Neuronal stem cell (in vitro differentiated cells): Measurements from ENCODE around the gene UMAD1.

Experiments used
- DNase-seq: peaks from one replicate; pipeline ENCODE4 v3.0.0-alpha.2; 2013; ENCODE audit warnings: low spot score
- H2AFZ ChIP-seq: one replicate; pipeline ENCODE4 v1.6.1; 2013; ENCODE audit warnings: mild to moderate bottlenecking, low read length, inconsistent platforms
- H2AK5ac ChIP-seq: 2 replicates; pipeline ENCODE4 v1.6.1; 2013; ENCODE audit warnings: low read depth, mild to moderate bottlenecking, inconsistent platforms, low read length, moderate library complexity, mixed read lengths
- H2BK120ac ChIP-seq: 2 replicates; pipeline ENCODE4 v1.6.1; 2013; ENCODE audit warnings: low read depth, mild to moderate bottlenecking, inconsistent platforms, low read length, moderate library complexity, mixed read lengths
- H2BK12ac ChIP-seq: one replicate; pipeline ENCODE4 v1.6.1; 2013; ENCODE audit warnings: low read length, inconsistent platforms
- H2BK15ac ChIP-seq: 2 replicates; pipeline ENCODE4 v1.6.1; 2013; ENCODE audit warnings: mild to moderate bottlenecking, low read length, inconsistent platforms, mixed read lengths
- H2BK5ac ChIP-seq: one replicate; pipeline ENCODE4 v1.6.1; 2013; ENCODE audit warnings: inconsistent platforms, mild to moderate bottlenecking, low read length, moderate library complexity
- H3K14ac ChIP-seq: one replicate; pipeline ENCODE4 v1.6.1; 2013; ENCODE audit warnings: low read length, inconsistent platforms
- H3K18ac ChIP-seq: 2 replicates; pipeline ENCODE4 v1.6.1; 2013; ENCODE audit warnings: low read length, inconsistent platforms
- H3K23ac ChIP-seq: 2 replicates; pipeline ENCODE4 v1.6.1; 2013; ENCODE audit warnings: low read depth, mild to moderate bottlenecking, mixed read lengths, low read length, inconsistent platforms; ENCODE audit not compliant: poor library complexity
- H3K27ac ChIP-seq: replicated peaks from 3 replicates; pipeline ENCODE4 v1.5.1; 2013; ENCODE audit warnings: low read length, inconsistent platforms
- H3K27me3 ChIP-seq, 3 experiments: 2 replicates each; pipeline ENCODE4 v1.6.1; 2013; ENCODE audit warnings: low read length in 3 of 3, mild to moderate bottlenecking in 2 of 3, inconsistent platforms in 1 of 3, low read depth in 1 of 3, mixed read lengths in 1 of 3, moderate library complexity in 1 of 3; ENCODE audit not compliant: control insufficient read depth in 3 of 3, insufficient read depth in 3 of 3
- H3K36me3 ChIP-seq, 2 donors: replicated peaks in 1 of 2; 2 replicates each; pipeline ENCODE4 v1.6.1; 2013; ENCODE audit warnings: low read length in 2 of 2; ENCODE audit not compliant: control insufficient read depth in 2 of 2, insufficient read depth in 2 of 2
- H3K4ac ChIP-seq: 2 replicates; pipeline ENCODE4 v1.6.1; 2013; ENCODE audit warnings: inconsistent platforms, mild to moderate bottlenecking, low read length, moderate library complexity
- H3K4me1 ChIP-seq, 2 donors: 1 replicate in 1 of 2; 2 replicates in 1 of 2; pipeline ENCODE4 v1.6.1; 2013; ENCODE audit warnings: low read length in 2 of 2, low read depth in 1 of 2; ENCODE audit not compliant: control insufficient read depth in 2 of 2, insufficient read depth in 1 of 2
- H3K4me2 ChIP-seq: one replicate; pipeline ENCODE4 v1.6.1; 2013; ENCODE audit warnings: mild to moderate bottlenecking, low read length, inconsistent platforms; ENCODE audit not compliant: insufficient read depth, poor library complexity, severe bottlenecking
- H3K4me3 ChIP-seq, 2 donors: 2 replicates each; pipeline ENCODE4 v1.5.1; 2013; ENCODE audit warnings: low read length in 2 of 2, mild to moderate bottlenecking in 2 of 2, inconsistent platforms in 1 of 2, moderate library complexity in 1 of 2
- H3K79me1 ChIP-seq: one replicate; pipeline ENCODE4 v1.6.1; 2013; ENCODE audit warnings: low read depth, mild to moderate bottlenecking, inconsistent platforms, low read length, moderate library complexity
- H3K9ac ChIP-seq: one replicate; pipeline ENCODE4 v1.6.1; 2013; ENCODE audit warnings: mild to moderate bottlenecking, low read depth, low read length, inconsistent platforms; ENCODE audit not compliant: poor library complexity
- H3K9me3 ChIP-seq, 2 donors: replicated peaks in 1 of 2; 2 replicates each; pipeline versions ENCODE3 to v1.6.1; 2013; ENCODE audit warnings: low read length in 2 of 2, mild to moderate bottlenecking in 2 of 2, inconsistent platforms in 1 of 2, low read depth in 1 of 2, mixed read lengths in 1 of 2, moderate library complexity in 1 of 2; ENCODE audit not compliant: control insufficient read depth in 2 of 2, insufficient read depth in 1 of 2
- H4K8ac ChIP-seq: one replicate; pipeline ENCODE4 v1.6.1; 2013; ENCODE audit warnings: low read depth, mild to moderate bottlenecking, inconsistent platforms, low read length, moderate library complexity
- H4K91ac ChIP-seq: one replicate; pipeline ENCODE4 v1.6.1; 2013; ENCODE audit warnings: low read length, low read depth, mild to moderate bottlenecking, inconsistent platforms; ENCODE audit not compliant: poor library complexity
- WGBS, 2 donors: extraction: QIAGEN DNeasy Blood & Tissue Kit; methylation state at CpG; one replicate each; pipeline ENCODE4 v1.1.7; 2013; ENCODE audit warnings: missing lambda C conversion rate in 2 of 2, mixed read lengths in 1 of 2; ENCODE audit not compliant: insufficient read length in 2 of 2, insufficient replicate concordance in 1 of 2; ENCODE audit errors: extremely low coverage in 2 of 2; 5-methylcytosine and 5-hydroxymethylcytosine counted together

The UMAD1 gene

GRCh38 chr7:7914547-7914946 lies 274.0 kb downstream of the UMAD1 start:
- no peak overlapping the region for H2BK5ac ChIP-seq
- H3K4me1 ChIP-seq, result peaks cover 0 to 5% of the 10 kb centered on the region in 2 donors
- no peak for DNase-seq
- no peak overlapping the region for H2BK120ac ChIP-seq
- no peak overlapping the region for H3K4ac ChIP-seq
- no peak overlapping the region for H3K18ac ChIP-seq
- H3K27me3 ChIP-seq, result no peaks in the 10 kb centered on the region
- no peaks in the 10 kb centered on the region for H3K9me3 ChIP-seq
- H3K14ac ChIP-seq, result no peak overlapping the region
- no peak overlapping the region for H2AK5ac ChIP-seq
- H4K91ac ChIP-seq, result no peak overlapping the region
- no peak overlapping the region for H3K9ac ChIP-seq
- no peak overlapping the region for H4K8ac ChIP-seq
- no peak overlapping the region for H2BK15ac ChIP-seq
- no peak overlapping the region for H3K27ac ChIP-seq
- H3K4me3 ChIP-seq, result no peak overlapping the region
- H3K36me3 ChIP-seq, result no peaks in the 10 kb centered on the region
- no peak overlapping the region for H3K4me2 ChIP-seq
- no peak overlapping the region for H2BK12ac ChIP-seq
- H2AFZ ChIP-seq, result no peak overlapping the region
- no CpG with 5 or more reads among the region's 2 CpGs for WGBS, 2 donors
- H3K23ac ChIP-seq, result no peak overlapping the region
- no peaks in the 10 kb centered on the region for H3K79me1 ChIP-seq

- Histone ChIP-seq H3K27ac (no peak overlapping the region), H3K9ac (no peak overlapping the region), H2BK12ac (no peak overlapping the region), H3K9me3 (no peaks in the 10 kb centered on the region), H3K36me3 (no peaks in the 10 kb centered on the region), H4K91ac (no peak overlapping the region), H2AFZ (no peak overlapping the region), H3K23ac (no peak overlapping the region), H3K79me1 (no peaks in the 10 kb centered on the region), H2BK5ac (no peak overlapping the region), H3K4me2 (no peak overlapping the region), H3K18ac (no peak overlapping the region), H2BK15ac (no peak overlapping the region), H2AK5ac (no peak overlapping the region), H3K4me3 (no peak overlapping the region), H4K8ac (no peak overlapping the region), H3K4me1 (peaks cover 0 to 7% of the 10 kb centered on the region in 2 donors), H3K27me3 (no peaks in the 10 kb centered on the region), H3K14ac (no peak overlapping the region), H3K4ac (no peak overlapping the region), H2BK120ac (no peak overlapping the region)
- DNase-seq, result no peak
- WGBS, 2 donors, result no CpG with 5 or more reads among the region's 1 CpG
Observed at GRCh38 chr7:7916064-7916463, 275.5 kb downstream of the UMAD1 start.

- H4K8ac ChIP-seq, result no peak overlapping the region
- WGBS, 2 donors, result no CpG with 5 or more reads among the region's 1 CpG
- DNase-seq, result no peak
- peaks cover under 1 to 3% of the 10 kb centered on the region in 2 donors for H3K4me1 ChIP-seq
- H3K4me2 ChIP-seq, result no peak overlapping the region
- H3K27me3 ChIP-seq, result no peaks in the 10 kb centered on the region
- H2BK12ac ChIP-seq, result no peak overlapping the region
- H2BK5ac ChIP-seq, result no peak overlapping the region
- no peak overlapping the region for H3K23ac ChIP-seq
- no peaks in the 10 kb centered on the region for H3K9me3 ChIP-seq
- no peak overlapping the region for H3K18ac ChIP-seq
- H2AK5ac ChIP-seq, result no peak overlapping the region
- no peak overlapping the region for H3K4ac ChIP-seq
- H3K14ac ChIP-seq, result no peak overlapping the region
- H3K36me3 ChIP-seq, result no peaks in the 10 kb centered on the region
- no peak overlapping the region for H2BK15ac ChIP-seq
- H3K27ac ChIP-seq, result no peak overlapping the region
- H4K91ac ChIP-seq, result no peak overlapping the region
- no peaks in the 10 kb centered on the region for H3K79me1 ChIP-seq
- no peak overlapping the region for H3K4me3 ChIP-seq
- H3K9ac ChIP-seq, result no peak overlapping the region
- H2AFZ ChIP-seq, result no peak overlapping the region
- no peak overlapping the region for H2BK120ac ChIP-seq
Observed at GRCh38 chr7:7917593-7917992, 277.0 kb downstream of the UMAD1 start.

GRCh38 chr7:7918736-7919448 lies 278.3 kb downstream of the UMAD1 start:
- no peak overlapping the region for H2BK5ac ChIP-seq
- H3K27ac ChIP-seq, result no peak overlapping the region
- no peak overlapping the region for H3K4ac ChIP-seq
- H2BK120ac ChIP-seq, result no peak overlapping the region
- no peak overlapping the region for H3K9ac ChIP-seq
- H3K79me1 ChIP-seq, result no peaks in the 10 kb centered on the region
- H3K4me1 ChIP-seq, result peaks cover 6% of the 10 kb centered on the region in 2 donors
- H3K4me2 ChIP-seq, result no peak overlapping the region
- H2BK15ac ChIP-seq, result no peak overlapping the region
- no peak overlapping the region for H4K91ac ChIP-seq
- no peak overlapping the region for H4K8ac ChIP-seq
- H3K27me3 ChIP-seq, result no peaks in the 10 kb centered on the region
- H3K23ac ChIP-seq, result no peak overlapping the region
- no peak overlapping the region for H2AK5ac ChIP-seq
- H2AFZ ChIP-seq, result no peak overlapping the region
- no peaks in the 10 kb centered on the region for H3K36me3 ChIP-seq
- H3K4me3 ChIP-seq, result no peak overlapping the region
- H3K9me3 ChIP-seq, result no peaks in the 10 kb centered on the region
- no peak for DNase-seq
- no peak overlapping the region for H3K14ac ChIP-seq
- no peak overlapping the region for H3K18ac ChIP-seq
- H2BK12ac ChIP-seq, result no peak overlapping the region
